K562 (cell line): Measurements from ENCODE around the gene BFSP1. TPM values are rescaled to one million over a fixed set of nuclear protein-coding genes. Genes with fewer than 3 reads are reported as not detected.

Source experiments
- ATAC-seq: fragments of 200-7000 bp; cut with Tn5 transposase; 3 replicates; pipeline ENCODE4 v1.9.1; 2020; ENCODE audit warnings: moderate library complexity
- BruUV-seq: library from RNA; stranded (reverse); fragments of 400-500 nt; replicated peaks from 2 replicates; lab custom pipeline; 2021; lab: Mats Ljungman, UMichigan
- CTCF ChIA-PET: fragments of 300-600 bp; formaldehyde crosslinking; extraction: SDS; loops from one replicate; lab custom pipeline; 2021; ENCODE audit warnings: low intra/inter-chr PET ratio; lab: Yijun Ruan, JAX
- POLR2A ChIA-PET: fragments of 300-600, 350-650 bp; sonication (Branson Sonifier 250); formaldehyde crosslinking; extraction: SDS; loops from one replicate; lab custom pipeline; 2021; ENCODE audit warnings: antibody characterized with exemption, inconsistent platforms; lab: Yijun Ruan, JAX
- DNase-seq, 4 experiments: peaks; one replicate each; pipeline versions ENCODE4 v3.0.0 to v3.0.0-alpha.2; 2011 to 2018; ENCODE audit warnings: low spot score in 3 of 4, mixed read lengths in 3 of 4; ENCODE audit errors: extremely low read depth in 1 of 4
- FAIRE-seq: peaks from 2 replicates; lab custom pipeline; 2011; peaks lifted over from hg19 to GRCh38; lab: Jason Lieb, UNC
- H2AFZ ChIP-seq: 2 replicates; pipeline ENCODE4 v1.6.0; 2011; ENCODE audit warnings: low read depth, low read length, control low read depth, inconsistent platforms
- H3K27ac ChIP-seq: fragments of 200-600 bp; 3 replicates; pipeline ENCODE4 v1.8.0; 2011; ENCODE audit warnings: low read depth, mild to moderate bottlenecking, control low read depth, inconsistent platforms, low read length, moderate library complexity, mixed read lengths; ENCODE audit errors: extremely low read depth
- H3K27me3 ChIP-seq, 2 experiments: fragments of 300-600 bp in 1 of 2; 2 replicates in 1 of 2; 3 replicates in 1 of 2; pipeline versions ENCODE4 v1.6.0 to v1.8.0; 2011; ENCODE audit warnings: inconsistent platforms in 2 of 2, low read length in 2 of 2, mild to moderate bottlenecking in 1 of 2, mixed read lengths in 1 of 2, moderate library complexity in 1 of 2; ENCODE audit not compliant: control insufficient read depth in 2 of 2, insufficient read depth in 2 of 2
- H3K36me3 ChIP-seq: fragments of 300-600 bp; 3 replicates; pipeline ENCODE4 v1.8.0; 2011; ENCODE audit warnings: mild to moderate bottlenecking, low read length, inconsistent platforms; ENCODE audit not compliant: control insufficient read depth, insufficient read depth
- H3K4me1 ChIP-seq, 2 experiments: fragments of 200-600 bp in 1 of 2; replicated peaks in 1 of 2; 2 replicates in 1 of 2; 3 replicates in 1 of 2; pipeline versions ENCODE4 v1.5.1 to v1.8.0; 2011; ENCODE audit warnings: inconsistent platforms in 2 of 2, low read length in 2 of 2, mild to moderate bottlenecking in 1 of 2, mixed read lengths in 1 of 2, moderate library complexity in 1 of 2; ENCODE audit not compliant: control insufficient read depth in 2 of 2, insufficient read depth in 2 of 2
- H3K4me2 ChIP-seq: 2 replicates; pipeline ENCODE4 v1.6.1; 2011; ENCODE audit warnings: low read length, control low read depth, inconsistent platforms, mixed read lengths; ENCODE audit not compliant: insufficient read depth
- H3K4me3 ChIP-seq: fragments of 200-600 bp; sonication (generic), shearing (Covaris generic); 2 replicates; pipeline ENCODE4 v1.5.1; 2016; ENCODE audit warnings: control low read depth, inconsistent platforms
- H3K79me2 ChIP-seq: fragments of 200-600 bp; 3 replicates; pipeline ENCODE4 v1.8.0; 2011; ENCODE audit warnings: low read length, inconsistent platforms; ENCODE audit not compliant: control insufficient read depth, insufficient read depth
- H3K9ac ChIP-seq, 2 experiments: 2 replicates each; pipeline versions ENCODE4 v1.6.0 to v1.6.1; 2011; ENCODE audit warnings: low read depth in 2 of 2, low read length in 2 of 2, control low read depth in 1 of 2, inconsistent platforms in 1 of 2, mild to moderate bottlenecking in 1 of 2, mixed read lengths in 1 of 2; ENCODE audit not compliant: insufficient read depth in 1 of 2
- H3K9me1 ChIP-seq: one replicate; pipeline ENCODE4 v1.6.0; 2011; ENCODE audit warnings: inconsistent platforms, mild to moderate bottlenecking, low read length, moderate library complexity; ENCODE audit not compliant: control insufficient read depth, insufficient read depth
- H3K9me3 ChIP-seq: replicated peaks from 2 replicates; pipeline ENCODE4 v1.5.1; 2011; ENCODE audit warnings: low read depth, low read length, inconsistent platforms; ENCODE audit not compliant: control insufficient read depth, insufficient read depth
- H4K20me1 ChIP-seq: replicated peaks from 2 replicates; pipeline ENCODE4 v1.6.1; 2011; ENCODE audit warnings: low read length, inconsistent platforms, mixed read lengths; ENCODE audit not compliant: control insufficient read depth, insufficient read depth
- DNMT1 ChIP-seq: fragments of 450-650 bp; IDR thresholded peaks from 2 replicates; pipeline ENCODE4 v1.6.1; 2016; ENCODE audit warnings: antibody characterized with exemption, mild to moderate bottlenecking
- HDAC2 ChIP-seq: fragments of 450-650 bp; IDR thresholded peaks from 2 replicates; pipeline ENCODE4 v1.6.1; 2016; ENCODE audit warnings: mild to moderate bottlenecking
- HNRNPLL ChIP-seq: fragments of 200-400 bp; formaldehyde crosslinking; IDR thresholded peaks from 2 replicates; pipeline ENCODE4 v1.6.1; 2017; ENCODE audit warnings: low read length, low read depth, mild to moderate bottlenecking; ENCODE audit not compliant: poor library complexity, severe bottlenecking
- HNRNPUL1 ChIP-seq: fragments of 200-400 bp; formaldehyde crosslinking; IDR thresholded peaks from 2 replicates; pipeline ENCODE4 v1.6.1; 2017; ENCODE audit warnings: low read length
- MLLT1 ChIP-seq, 2 experiments: fragments of 450-650 bp; IDR thresholded peaks; 2 replicates each; pipeline ENCODE4 v1.6.1; 2016
- NFXL1 ChIP-seq: fragments of 450-650 bp; formaldehyde crosslinking; IDR thresholded peaks from 2 replicates; pipeline ENCODE4 v1.4.0; 2021; ENCODE audit warnings: mild to moderate bottlenecking
- PRMT5 ChIP-seq: sonication (generic); formaldehyde crosslinking; IDR thresholded peaks from 2 replicates; pipeline ENCODE4 v1.5.0; 2020; ENCODE audit warnings: missing genetic modification reagents
- ZNF583 ChIP-seq: fragments of 250-450 bp; sonication (Bioruptor Pico); IDR thresholded peaks from 2 replicates; pipeline ENCODE4 v1.4.0; 2020
- ZNF77 ChIP-seq: fragments of 250-450 bp; sonication (Bioruptor Pico); IDR thresholded peaks from 2 replicates; pipeline ENCODE4 v1.5.0; 2020
- WGBS: fragments of 100-300 bp; shearing (Covaris generic); methylation state at CpG from one replicate; pipeline ENCODE4 v1.1.6; 2016; ENCODE audit warnings: low coverage, mixed read lengths; ENCODE audit not compliant: insufficient coverage; ENCODE audit errors: missing lambda C conversion rate; 5-methylcytosine and 5-hydroxymethylcytosine counted together
- in situ Hi-C: fragments of 300-500 bp; cut with MboI; formaldehyde crosslinking; loops from 4 replicates; pipeline ENCODE4 v1.15.0; 2018; ENCODE audit warnings: inconsistent platforms, mixed read lengths
- intact Hi-C: fragments of 100-400 bp; cut with micrococcal nuclease; formaldehyde crosslinking; loops from 2 replicates; pipeline ENCODE4 v1.14.2; 2022
- polyA plus RNA-seq, 8 experiments: library from polyadenylated mRNA; depleted of rRNA in 4 of 8; stranded (reverse) in 5 of 8; unstranded in 3 of 8; fragments of >200 nt; fragmentation: Nextera tagmentation in 2 of 8; fragmentation: Illumina TruSeq in 1 of 8; extraction: Ambion mirVana in 2 of 8; extraction: Trizol in 1 of 8; gene quantifications; 2 replicates each; pipeline versions ENCODE4 v1.2.1 to v1.2.3, GENCODE V29; 2011 to 2014; ENCODE audit warnings: inconsistent platforms in 1 of 8, missing spikeins in 1 of 8
- total RNA-seq, 7 experiments: library from RNA; depleted of rRNA in 6 of 7; stranded (reverse); fragments of >200 nt in 6 of 7; fragmentation: Illumina TruSeq in 2 of 7; extraction: Trizol in 2 of 7; gene quantifications; 2 replicates each; pipeline versions ENCODE4 v1.2.1 to v1.2.3, GENCODE V29; 2011 to 2021; ENCODE audit warnings: low replicate concordance in 1 of 7
- TF ChIP-seq, protein P1 (sequence below): fragments of 450-650 bp; IDR thresholded peaks from 2 replicates; pipeline ENCODE4 v1.6.1; 2018; ENCODE audit not compliant: partially characterized antibody

BFSP1 gene
- total and polyA plus RNA-seq, 9 of the 15 experiments (the other 6 are each of a cell fraction or from before 2014, with no cell fraction given): 0.09 to 0.86 (median 0.40) TPM

- no peaks in the 10 kb centered on the region for H4K20me1 ChIP-seq
- no peaks in the 10 kb centered on the region for H3K9me1 ChIP-seq
- ATAC-seq (no peak), FAIRE-seq (no peak), DNase-seq (no peak)
- WGBS: 0% methylated on average over 4 of the region's 4 CpGs
- POLR2A ChIA-PET: no interaction called here
- TF ChIP-seq HDAC2 (no peak), HNRNPLL (no peak), PRMT5 (CRISPR knock-in tag) (no peak), DNMT1 (no peak), NFXL1 (CRISPR knock-in tag) (no peak), HNRNPUL1 (no peak), MLLT1 (IDR thresholded peaks at IDR 0.05) (no peak), ZNF583 (CRISPR knock-in tag) (no peak), ZNF77 (no peak)
- TF ChIP-seq, protein P1, sequence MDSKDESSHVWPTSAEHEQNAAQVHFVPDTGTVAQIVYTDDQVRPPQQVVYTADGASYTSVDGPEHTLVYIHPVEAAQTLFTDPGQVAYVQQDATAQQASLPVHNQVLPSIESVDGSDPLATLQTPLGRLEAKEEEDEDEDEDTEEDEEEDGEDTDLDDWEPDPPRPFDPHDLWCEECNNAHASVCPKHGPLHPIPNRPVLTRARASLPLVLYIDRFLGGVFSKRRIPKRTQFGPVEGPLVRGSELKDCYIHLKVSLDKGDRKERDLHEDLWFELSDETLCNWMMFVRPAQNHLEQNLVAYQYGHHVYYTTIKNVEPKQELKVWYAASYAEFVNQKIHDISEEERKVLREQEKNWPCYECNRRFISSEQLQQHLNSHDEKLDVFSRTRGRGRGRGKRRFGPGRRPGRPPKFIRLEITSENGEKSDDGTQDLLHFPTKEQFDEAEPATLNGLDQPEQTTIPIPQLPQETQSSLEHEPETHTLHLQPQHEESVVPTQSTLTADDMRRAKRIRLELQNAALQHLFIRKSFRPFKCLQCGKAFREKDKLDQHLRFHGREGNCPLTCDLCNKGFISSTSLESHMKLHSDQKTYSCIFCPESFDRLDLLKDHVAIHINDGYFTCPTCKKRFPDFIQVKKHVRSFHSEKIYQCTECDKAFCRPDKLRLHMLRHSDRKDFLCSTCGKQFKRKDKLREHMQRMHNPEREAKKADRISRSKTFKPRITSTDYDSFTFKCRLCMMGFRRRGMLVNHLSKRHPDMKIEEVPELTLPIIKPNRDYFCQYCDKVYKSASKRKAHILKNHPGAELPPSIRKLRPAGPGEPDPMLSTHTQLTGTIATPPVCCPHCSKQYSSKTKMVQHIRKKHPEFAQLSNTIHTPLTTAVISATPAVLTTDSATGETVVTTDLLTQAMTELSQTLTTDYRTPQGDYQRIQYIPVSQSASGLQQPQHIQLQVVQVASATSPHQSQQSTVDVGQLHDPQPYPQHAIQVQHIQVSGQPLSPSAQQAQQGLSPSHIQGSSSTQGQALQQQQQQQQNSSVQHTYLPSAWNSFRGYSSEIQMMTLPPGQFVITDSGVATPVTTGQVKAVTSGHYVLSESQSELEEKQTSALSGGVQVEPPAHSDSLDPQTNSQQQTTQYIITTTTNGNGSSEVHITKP: no peak
- H3K4me3 ChIP-seq: no peak overlapping the region
- no peak overlapping the region for H3K27ac ChIP-seq
- H3K36me3 ChIP-seq: no peaks in the 10 kb centered on the region
- H3K27me3 ChIP-seq: peaks cover 2 to 65% of the 10 kb centered on the region in 2 experiments; a peak in 3 of 5 replicates
- no TSS peak for BruUV-seq
- no peaks in the 10 kb centered on the region for H3K79me2 ChIP-seq
- H3K4me2 ChIP-seq: no peak overlapping the region
- H2AFZ ChIP-seq: no peak overlapping the region
- H3K4me1 ChIP-seq: no peaks in the 10 kb centered on the region
- CTCF ChIA-PET: no interaction called here
- in situ Hi-C loops (no loop called here), intact Hi-C loops (no loop called here)
- no peak overlapping the region for H3K9ac ChIP-seq
- no peaks in the 10 kb centered on the region for H3K9me3 ChIP-seq
These were observed 39.7 kb downstream of the BFSP1 start for GRCh38 chr20:17491488-17491887.
